ENCODE data around the gene OR14I1.

The OR14I1 gene

GRCh38 chr1:248702714-248703113 lies at the start of gene OR14I1:
Gene OR14I1 (minus strand): TSS chr1:248702766.
- Histone ChIP-seq H3K27ac (ENCODE audit: low read depth, low read length) (no peak within 1 kb of the TSS), H3K9me3 (ENCODE audit: control insufficient read depth, insufficient read depth, low read depth, low read length) (peaks cover 65% of the 10 kb centered on the region; the same call in 1 of the 2 replicates), H3K27me3 (ENCODE audit: control insufficient read depth, insufficient read depth, low read length) (no peaks in the 10 kb centered on the region), H3K4me1 (ENCODE audit: control insufficient read depth, insufficient read depth, low read length) (no peaks in the 10 kb centered on the region), H3K36me3 (ENCODE audit: control insufficient read depth, insufficient read depth, low read length) (no peaks in the 10 kb centered on the region), H3K9ac (ENCODE audit: low read length) (no peak within 1 kb of the TSS), H3K4me3 (ENCODE audit: low read depth, low read length) (no peak within 1 kb of the TSS)

GRCh38 chr1:248751635-248752034 lies 49.1 kb upstream of the OR14I1 start:
- peaks cover 58% of the 10 kb centered on the region; the same call in 1 of the 2 replicates for H3K9me3 ChIP-seq (ENCODE audit: control insufficient read depth, insufficient read depth, low read depth, low read length)
- H3K27me3 ChIP-seq (ENCODE audit: control insufficient read depth, insufficient read depth, low read length) = no peaks in the 10 kb centered on the region; the same call in 1 of the 2 replicates

GRCh38 chr1:248751142-248751541 lies 48.6 kb upstream of the OR14I1 start:
- no peaks in the 10 kb centered on the region for H3K4me1 ChIP-seq (ENCODE audit: control insufficient read depth, insufficient read depth, low read length)
- H3K4me3 ChIP-seq (ENCODE audit: low read depth, low read length) = no peak overlapping the region
- H3K9me3 ChIP-seq (ENCODE audit: control insufficient read depth, insufficient read depth, low read depth, low read length) = peaks cover 56% of the 10 kb centered on the region; the same call in 1 of the 2 replicates
- no peak overlapping the region for H3K9ac ChIP-seq (ENCODE audit: low read length)
- no peaks in the 10 kb centered on the region; the same call in 1 of the 2 replicates for H3K27me3 ChIP-seq (ENCODE audit: control insufficient read depth, insufficient read depth, low read length)
- no peak overlapping the region for H3K27ac ChIP-seq (ENCODE audit: low read depth, low read length)
- H3K36me3 ChIP-seq (ENCODE audit: control insufficient read depth, insufficient read depth, low read length) = no peaks in the 10 kb centered on the region

More at GRCh38 chr1:248751635-248752034, 49.1 kb upstream of the OR14I1 start:
- H3K27ac ChIP-seq (ENCODE audit: low read depth, low read length) = no peak overlapping the region
- no peaks in the 10 kb centered on the region for H3K4me1 ChIP-seq (ENCODE audit: control insufficient read depth, insufficient read depth, low read length)
- H3K9ac ChIP-seq (ENCODE audit: low read length) = no peak overlapping the region
- H3K4me3 ChIP-seq (ENCODE audit: low read depth, low read length) = no peak overlapping the region
- no peaks in the 10 kb centered on the region for H3K36me3 ChIP-seq (ENCODE audit: control insufficient read depth, insufficient read depth, low read length)

GRCh38 chr1:248750496-248750895 lies 47.9 kb upstream of the OR14I1 start:
- Histone ChIP-seq H3K36me3 (ENCODE audit: control insufficient read depth, insufficient read depth, low read length) (no peaks in the 10 kb centered on the region), H3K4me1 (ENCODE audit: control insufficient read depth, insufficient read depth, low read length) (no peaks in the 10 kb centered on the region), H3K4me3 (ENCODE audit: low read depth, low read length) (no peak overlapping the region), H3K27me3 (ENCODE audit: control insufficient read depth, insufficient read depth, low read length) (no peaks in the 10 kb centered on the region; the same call in 1 of the 2 replicates), H3K9me3 (ENCODE audit: control insufficient read depth, insufficient read depth, low read depth, low read length) (peaks cover 52% of the 10 kb centered on the region; the same call in 1 of the 2 replicates), H3K9ac (ENCODE audit: low read length) (no peak overlapping the region), H3K27ac (ENCODE audit: low read depth, low read length) (no peak overlapping the region)

DNA sequence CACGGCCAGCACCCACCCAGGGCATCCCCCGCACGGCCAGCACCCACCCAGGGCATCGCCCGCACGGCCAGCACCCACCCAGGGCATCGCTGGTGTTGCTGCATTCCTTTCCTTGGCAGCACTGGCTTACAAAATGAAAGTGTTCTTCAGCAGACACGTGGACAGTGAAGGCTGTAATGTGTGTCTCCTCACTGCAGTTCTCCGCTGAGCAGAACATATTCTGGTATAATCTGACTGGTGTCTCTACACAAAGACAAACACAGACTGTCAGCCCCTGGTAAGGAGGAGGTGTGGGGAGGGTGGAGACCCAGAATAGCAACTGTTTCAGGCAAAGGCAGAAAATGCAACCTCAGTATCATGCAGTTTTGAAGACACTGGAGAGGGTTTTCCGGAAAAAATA lies 45.6 kb upstream of the OR14I1 start:
- Histone ChIP-seq H3K4me1 (ENCODE audit: control insufficient read depth, insufficient read depth, low read length) (no peaks in the 10 kb centered on the region), H3K4me3 (ENCODE audit: low read depth, low read length) (no peak overlapping the region), H3K27me3 (ENCODE audit: control insufficient read depth, insufficient read depth, low read length) (no peaks in the 10 kb centered on the region; the same call in 1 of the 2 replicates), H3K36me3 (ENCODE audit: control insufficient read depth, insufficient read depth, low read length) (no peaks in the 10 kb centered on the region), H3K9ac (ENCODE audit: low read length) (no peak overlapping the region), H3K27ac (ENCODE audit: low read depth, low read length) (no peak overlapping the region), H3K9me3 (ENCODE audit: control insufficient read depth, insufficient read depth, low read depth, low read length) (peaks cover 53% of the 10 kb centered on the region; the same call in 1 of the 2 replicates)

GRCh38 chr1:248740876-248741275 lies 38.3 kb upstream of the OR14I1 start:
- no peaks in the 10 kb centered on the region for H3K36me3 ChIP-seq (ENCODE audit: control insufficient read depth, insufficient read depth, low read length)
- no peaks in the 10 kb centered on the region for H3K4me1 ChIP-seq (ENCODE audit: control insufficient read depth, insufficient read depth, low read length)
- peaks cover 73% of the 10 kb centered on the region; the same call in 1 of the 2 replicates for H3K9me3 ChIP-seq (ENCODE audit: control insufficient read depth, insufficient read depth, low read depth, low read length)
- H3K4me3 ChIP-seq (ENCODE audit: low read depth, low read length) = no peak overlapping the region
- H3K27ac ChIP-seq (ENCODE audit: low read depth, low read length) = no peak overlapping the region
- H3K9ac ChIP-seq (ENCODE audit: low read length) = no peak overlapping the region
- H3K27me3 ChIP-seq (ENCODE audit: control insufficient read depth, insufficient read depth, low read length) = no peaks in the 10 kb centered on the region; the same call in 1 of the 2 replicates

DNA sequence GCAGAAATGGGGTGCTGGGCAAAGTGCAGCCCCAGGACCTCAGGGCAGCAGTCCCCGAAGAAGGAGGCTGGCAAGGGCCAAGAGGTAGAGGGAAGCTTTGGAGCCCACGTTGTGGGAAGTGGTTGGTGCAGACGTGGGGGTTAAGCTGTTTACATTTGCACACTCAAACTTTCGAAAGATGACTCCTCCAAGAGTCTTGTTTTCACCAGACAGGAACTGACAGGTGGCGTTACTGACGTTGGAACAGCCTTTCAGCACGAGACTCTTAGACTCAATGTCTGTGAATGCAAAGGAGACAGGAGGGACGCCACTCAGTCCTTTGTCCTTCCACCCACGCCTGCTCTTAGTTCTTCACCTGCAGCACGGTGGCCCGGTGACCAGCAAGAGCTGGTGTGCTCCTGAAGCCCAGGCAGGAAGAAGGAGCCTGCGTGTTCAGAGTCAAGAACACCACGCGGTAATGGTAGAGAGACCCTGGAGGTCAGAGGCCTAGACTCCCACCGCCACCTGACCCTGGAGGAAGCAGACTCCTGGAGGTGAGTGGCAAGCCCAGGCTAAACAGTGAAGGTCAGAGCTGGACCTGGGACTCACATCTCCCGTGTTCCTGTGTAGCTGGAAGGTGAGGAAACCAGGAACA lies 37.1 kb upstream of the OR14I1 start:
- Histone ChIP-seq H3K27ac (ENCODE audit: low read depth, low read length) (no peak overlapping the region), H3K9me3 (ENCODE audit: control insufficient read depth, insufficient read depth, low read depth, low read length) (peaks cover 70% of the 10 kb centered on the region), H3K4me1 (ENCODE audit: control insufficient read depth, insufficient read depth, low read length) (no peaks in the 10 kb centered on the region), H3K9ac (ENCODE audit: low read length) (no peak overlapping the region), H3K36me3 (ENCODE audit: control insufficient read depth, insufficient read depth, low read length) (no peaks in the 10 kb centered on the region), H3K4me3 (ENCODE audit: low read depth, low read length) (no peak overlapping the region), H3K27me3 (ENCODE audit: control insufficient read depth, insufficient read depth, low read length) (no peaks in the 10 kb centered on the region; the same call in 1 of the 2 replicates)

GRCh38 chr1:248737457-248737856 lies 34.9 kb upstream of the OR14I1 start:
- Histone ChIP-seq H3K9me3 (ENCODE audit: control insufficient read depth, insufficient read depth, low read depth, low read length) (peaks cover 76% of the 10 kb centered on the region), H3K27ac (ENCODE audit: low read depth, low read length) (no peak overlapping the region), H3K9ac (ENCODE audit: low read length) (no peak overlapping the region), H3K4me1 (ENCODE audit: control insufficient read depth, insufficient read depth, low read length) (no peaks in the 10 kb centered on the region), H3K4me3 (ENCODE audit: low read depth, low read length) (no peak overlapping the region), H3K36me3 (ENCODE audit: control insufficient read depth, insufficient read depth, low read length) (no peaks in the 10 kb centered on the region), H3K27me3 (ENCODE audit: control insufficient read depth, insufficient read depth, low read length) (no peaks in the 10 kb centered on the region)

DNA sequence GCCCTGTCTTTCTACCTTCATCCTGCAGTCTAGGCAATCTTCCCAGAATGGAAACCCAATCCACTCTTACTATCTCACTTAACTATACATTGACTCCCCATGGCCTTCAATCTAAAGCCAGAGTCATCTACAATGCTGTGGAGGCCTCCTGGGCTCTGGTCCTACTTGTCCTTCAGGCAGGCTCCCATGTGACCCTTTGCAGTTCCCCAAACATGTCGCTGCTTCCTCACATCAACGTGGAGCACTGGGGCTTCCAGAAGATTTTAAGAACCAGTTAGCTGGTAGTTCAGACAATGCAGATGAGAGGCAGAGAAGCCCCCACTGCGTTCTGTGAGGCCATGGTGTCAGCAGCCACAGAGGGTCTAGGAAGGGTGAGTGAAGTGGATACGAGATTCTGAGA lies 34.4 kb upstream of the OR14I1 start:
- Histone ChIP-seq H3K4me1 (ENCODE audit: control insufficient read depth, insufficient read depth, low read length) (no peaks in the 10 kb centered on the region), H3K9me3 (ENCODE audit: control insufficient read depth, insufficient read depth, low read depth, low read length) (peaks cover 76% of the 10 kb centered on the region), H3K4me3 (ENCODE audit: low read depth, low read length) (no peak overlapping the region), H3K9ac (ENCODE audit: low read length) (no peak overlapping the region), H3K36me3 (ENCODE audit: control insufficient read depth, insufficient read depth, low read length) (no peaks in the 10 kb centered on the region), H3K27ac (ENCODE audit: low read depth, low read length) (no peak overlapping the region), H3K27me3 (ENCODE audit: control insufficient read depth, insufficient read depth, low read length) (no peaks in the 10 kb centered on the region)

DNA sequence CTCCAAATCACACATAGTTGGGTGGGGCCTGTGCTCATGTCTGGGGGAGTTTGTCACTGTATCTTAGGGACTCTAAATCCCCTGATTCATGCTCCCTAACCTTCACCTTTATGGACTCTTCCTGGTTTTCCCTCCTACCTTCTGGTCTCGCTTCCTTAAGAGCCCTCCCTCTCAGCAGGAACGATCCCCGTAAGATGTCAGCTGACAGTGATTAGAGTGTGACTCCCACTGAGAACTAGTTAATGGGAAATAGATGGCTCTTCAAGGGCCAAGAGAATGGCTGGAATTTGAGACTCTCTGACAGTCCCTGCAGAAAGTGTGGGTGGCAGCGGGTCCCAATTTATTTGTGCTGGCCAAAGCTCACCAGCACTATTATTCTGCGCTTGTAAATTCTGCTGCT lies 31.0 kb upstream of the OR14I1 start:
- Histone ChIP-seq H3K27me3 (ENCODE audit: control insufficient read depth, insufficient read depth, low read length) (no peaks in the 10 kb centered on the region), H3K36me3 (ENCODE audit: control insufficient read depth, insufficient read depth, low read length) (no peaks in the 10 kb centered on the region), H3K4me1 (ENCODE audit: control insufficient read depth, insufficient read depth, low read length) (no peaks in the 10 kb centered on the region), H3K9me3 (ENCODE audit: control insufficient read depth, insufficient read depth, low read depth, low read length) (peaks cover 68% of the 10 kb centered on the region), H3K4me3 (ENCODE audit: low read depth, low read length) (no peak overlapping the region), H3K9ac (ENCODE audit: low read length) (no peak overlapping the region), H3K27ac (ENCODE audit: low read depth, low read length) (no peak overlapping the region)

DNA sequence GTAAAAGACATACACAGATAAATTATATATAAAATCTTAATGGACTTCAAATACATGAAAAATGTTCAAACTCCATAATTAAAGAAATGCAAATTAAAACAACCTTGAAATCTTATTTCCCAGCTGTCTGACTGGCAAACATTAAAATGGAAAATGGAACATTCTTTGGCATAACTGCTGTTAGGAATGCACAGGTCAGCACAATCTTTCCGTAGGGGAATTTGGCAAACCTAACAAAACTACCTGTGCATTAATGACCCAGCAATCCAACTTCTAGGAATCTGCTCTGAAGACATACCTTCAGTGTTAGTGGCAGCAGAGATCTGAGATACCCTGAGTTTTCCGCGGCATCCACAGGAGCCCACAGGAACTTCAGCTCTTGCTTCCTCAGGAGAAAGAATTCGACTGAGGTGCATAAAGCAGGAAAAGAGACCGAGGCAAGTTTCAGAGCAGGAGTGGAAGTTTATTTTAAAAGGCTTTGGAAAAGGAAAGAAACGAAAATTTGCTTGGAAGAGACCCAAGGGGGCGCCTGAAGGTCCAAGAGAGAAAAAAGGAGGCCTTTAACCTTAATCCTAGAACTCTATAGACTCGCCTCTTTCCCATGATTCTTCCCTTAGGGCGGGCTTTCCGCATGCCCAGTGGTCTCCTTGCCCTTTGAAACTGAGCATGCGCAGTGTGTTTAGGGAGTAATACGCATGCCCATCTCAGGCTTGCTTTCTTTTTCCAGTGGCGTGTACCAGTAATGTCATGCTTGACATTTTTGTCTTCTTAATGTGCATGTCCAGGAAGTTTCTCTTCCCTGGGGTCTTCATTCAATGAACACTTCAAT lies 28.2 kb upstream of the OR14I1 start:
- Histone ChIP-seq H3K36me3 (ENCODE audit: control insufficient read depth, insufficient read depth, low read length) (no peaks in the 10 kb centered on the region), H3K4me1 (ENCODE audit: control insufficient read depth, insufficient read depth, low read length) (no peaks in the 10 kb centered on the region), H3K27ac (ENCODE audit: low read depth, low read length) (no peak overlapping the region), H3K4me3 (ENCODE audit: low read depth, low read length) (no peak overlapping the region), H3K9ac (ENCODE audit: low read length) (no peak overlapping the region), H3K9me3 (ENCODE audit: control insufficient read depth, insufficient read depth, low read depth, low read length) (peaks cover 45% of the 10 kb centered on the region), H3K27me3 (ENCODE audit: control insufficient read depth, insufficient read depth, low read length) (no peaks in the 10 kb centered on the region)
